GM19043 (cell line): ENCODE results near the gene EPDR1.
A peak's percentile ranks its signal among the peaks of the same experiment; 100 is the strongest.

Source experiments
- ATAC-seq: cut with Tn5 transposase; IDR thresholded peaks from one replicate; pipeline ENCODE4 v1.9.1; 2021; ENCODE audit warnings: low read depth; ENCODE audit not compliant: unreplicated experiment

EPDR1 gene

GRCh38 chr7:37920305-37920848 is at the start of gene EPDR1:
Gene EPDR1 (plus strand): TSS chr7:37920640. CDS start chr7:37920940, 300 bp downstream.
- ATAC-seq, result peak; percentile 29

DNA sequence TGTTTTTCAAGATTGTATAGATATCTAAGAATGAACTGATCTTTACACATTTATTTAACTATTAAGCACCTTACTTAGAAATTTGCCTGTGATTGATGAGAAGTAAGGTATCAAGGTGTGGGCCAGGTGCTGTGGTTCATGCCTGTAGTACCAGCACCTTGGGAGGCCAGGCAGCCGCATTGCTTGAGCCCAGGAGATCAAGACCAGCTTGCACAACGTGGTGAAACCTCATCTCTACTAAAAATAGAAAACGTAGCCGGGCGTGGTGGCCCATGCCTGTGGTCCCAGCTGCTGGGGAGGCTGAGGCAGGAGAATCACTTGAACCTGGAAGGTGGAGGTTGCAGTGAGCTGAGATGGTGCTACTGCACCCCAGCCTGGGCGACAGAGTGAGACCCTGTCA is 38.4 kb upstream of the EPDR1 start:
- no peak for ATAC-seq

- no peak for ATAC-seq
These were observed 27.1 kb upstream of the EPDR1 start for GRCh38 chr7:37893359-37893758.

DNA sequence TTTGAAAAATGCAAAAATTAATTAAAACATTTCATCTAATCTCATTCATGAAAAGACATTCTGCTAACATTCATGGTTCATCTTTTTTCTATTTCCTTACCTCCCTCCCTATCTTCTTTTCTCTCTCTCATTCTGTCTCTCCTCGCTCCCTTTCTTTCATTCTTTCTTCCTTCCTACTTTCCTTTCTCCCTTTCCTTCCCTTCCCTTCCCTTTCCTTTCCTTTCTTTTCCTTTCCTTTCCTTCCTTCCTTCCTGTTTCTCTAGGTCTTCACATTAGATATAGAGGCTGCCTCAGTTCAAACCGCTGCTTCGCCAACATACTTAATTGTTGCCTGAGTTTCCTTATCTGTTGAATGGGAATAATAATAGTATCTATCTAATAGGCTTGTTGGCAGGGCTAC is 25.8 kb upstream of the EPDR1 start:
- no peak for ATAC-seq

DNA sequence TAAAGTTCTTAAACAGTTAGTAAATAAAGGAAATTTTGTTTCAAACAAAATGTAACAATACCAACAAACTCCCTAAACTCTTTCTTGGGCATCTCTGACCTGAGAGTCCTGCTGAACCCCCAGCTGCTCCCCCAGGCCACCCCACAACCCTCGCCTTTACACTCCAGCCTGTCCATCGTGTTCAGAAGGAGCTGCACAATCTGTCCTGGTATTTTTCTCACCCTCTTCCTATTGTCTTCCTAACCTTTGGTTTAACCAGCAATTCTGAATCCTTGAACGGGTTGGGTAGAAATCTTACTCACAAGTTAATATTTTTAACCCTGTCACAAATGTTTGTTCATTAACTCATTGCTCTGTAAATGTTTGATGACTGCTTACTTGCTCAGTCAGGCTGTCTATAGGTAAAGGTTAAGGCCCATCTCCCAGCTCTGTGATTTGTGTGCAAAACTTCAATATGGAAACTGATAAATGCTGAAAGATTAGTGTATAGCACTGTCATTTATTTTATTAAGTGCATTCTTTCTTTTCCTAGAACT is 20.7 kb upstream of the EPDR1 start:
- no peak for ATAC-seq

GRCh38 chr7:37901236-37901827 is 19.1 kb upstream of the EPDR1 start:
- ATAC-seq, result no peak

DNA sequence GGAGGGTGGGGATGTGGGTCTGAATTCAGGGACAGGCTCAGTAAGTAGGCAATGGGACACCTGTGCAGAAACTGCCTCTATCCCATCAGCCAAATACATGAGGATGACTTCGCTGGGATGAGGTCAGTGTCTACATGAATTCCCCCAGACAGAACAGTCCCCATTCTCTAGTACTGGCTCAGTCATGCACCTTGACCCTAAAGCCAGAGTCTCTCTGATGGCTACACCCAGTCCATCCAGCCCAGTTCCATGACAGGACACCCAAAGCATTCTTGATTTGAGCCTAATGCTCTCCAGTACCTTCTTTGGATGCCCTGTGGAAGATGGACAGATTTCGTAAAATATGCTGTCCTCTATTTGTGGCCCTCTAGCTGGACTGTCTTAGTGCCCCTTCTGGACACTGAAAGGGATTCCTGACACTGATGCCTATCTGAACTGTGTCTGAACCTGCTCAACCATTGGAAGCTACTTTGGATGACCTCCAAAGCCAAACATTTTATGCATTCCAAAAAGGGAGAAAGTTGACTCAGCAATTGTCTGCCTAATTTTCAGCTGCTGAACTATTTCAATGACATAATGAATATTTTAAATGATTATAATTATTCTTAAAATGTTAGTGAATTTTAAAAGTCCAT is 18.4 kb upstream of the EPDR1 start:
- no peak for ATAC-seq

DNA sequence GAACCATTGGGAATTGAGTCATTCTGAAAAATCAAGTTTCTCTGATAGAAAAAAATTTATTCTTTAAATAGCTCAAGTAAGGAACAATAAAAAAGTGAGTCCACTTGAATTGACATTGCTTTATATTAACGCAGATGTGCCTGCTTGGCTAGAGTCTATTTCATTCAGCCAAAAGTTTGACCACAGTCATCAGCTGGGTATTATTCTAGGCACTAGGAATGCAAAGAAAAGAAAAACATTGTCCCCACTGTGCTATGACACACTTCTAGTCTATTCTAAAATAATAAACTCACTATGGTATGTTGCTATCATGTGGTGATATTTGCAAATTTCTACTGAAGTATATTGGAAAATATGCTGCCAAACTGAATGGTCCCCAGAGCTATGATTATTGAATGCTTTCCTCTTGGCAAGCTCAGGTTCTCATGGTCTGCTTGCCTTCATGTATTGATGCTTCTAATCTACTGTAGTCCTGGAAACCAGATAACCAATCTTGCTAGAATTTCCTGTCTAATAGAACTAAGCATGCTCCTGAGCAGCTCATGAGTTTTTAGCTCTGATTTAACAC is 12.1 kb upstream of the EPDR1 start:
- no peak for ATAC-seq

- no peak for ATAC-seq
These were observed 7.7 kb upstream of the EPDR1 start for GRCh38 chr7:37912756-37913155.

DNA sequence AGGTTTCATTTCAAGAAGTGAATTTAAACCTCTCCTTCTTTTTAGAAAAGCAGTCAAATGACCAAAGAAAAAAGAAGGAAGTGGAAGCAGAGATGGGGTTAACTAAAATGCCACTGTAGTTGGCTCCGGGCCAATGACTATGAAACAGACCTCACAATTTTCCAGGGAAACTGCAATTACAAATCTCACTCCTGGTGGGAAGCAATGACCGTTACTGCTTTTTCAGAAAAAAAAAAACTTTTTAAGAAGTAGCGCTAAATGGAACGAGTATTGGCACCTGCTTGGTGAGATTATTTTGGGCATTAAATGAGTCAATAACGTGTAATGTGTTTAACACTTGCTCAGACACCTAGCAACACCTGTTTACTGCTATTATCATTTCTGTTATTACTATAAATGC is 5.0 kb upstream of the EPDR1 start:
- ATAC-seq, result no peak

DNA sequence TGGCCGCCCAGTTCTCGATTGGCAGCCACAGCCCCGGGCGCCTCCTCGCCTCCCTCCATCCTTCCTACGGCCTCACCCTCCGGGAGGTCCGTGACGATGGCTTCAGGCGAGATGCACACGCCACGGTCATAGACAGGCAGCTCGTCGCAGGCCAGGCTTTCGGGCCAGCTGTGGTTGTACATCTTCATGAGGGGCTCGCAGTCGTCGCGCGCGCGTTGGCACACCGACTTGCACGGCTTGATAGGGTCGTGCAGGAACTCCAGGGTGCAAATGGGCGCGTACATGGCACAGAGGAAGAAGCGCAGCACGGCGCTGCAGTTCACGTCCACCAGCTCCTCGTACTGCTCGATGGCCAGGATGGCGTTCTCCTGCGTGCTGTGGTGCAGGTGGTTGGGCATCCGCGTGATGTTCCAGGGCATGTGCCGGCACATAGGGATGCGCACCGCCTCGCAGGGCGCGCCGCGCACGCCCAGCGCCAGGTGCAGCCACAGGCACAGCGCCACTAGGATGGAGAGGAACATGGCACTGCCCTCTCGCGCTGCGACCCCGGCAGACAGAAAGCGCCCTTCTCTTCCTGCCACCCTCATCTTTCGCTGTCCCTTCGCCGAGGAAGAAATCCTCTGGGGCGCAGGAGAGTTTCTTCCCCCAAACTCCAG is 4.3 kb upstream of the EPDR1 start:
- ATAC-seq, result no peak

DNA sequence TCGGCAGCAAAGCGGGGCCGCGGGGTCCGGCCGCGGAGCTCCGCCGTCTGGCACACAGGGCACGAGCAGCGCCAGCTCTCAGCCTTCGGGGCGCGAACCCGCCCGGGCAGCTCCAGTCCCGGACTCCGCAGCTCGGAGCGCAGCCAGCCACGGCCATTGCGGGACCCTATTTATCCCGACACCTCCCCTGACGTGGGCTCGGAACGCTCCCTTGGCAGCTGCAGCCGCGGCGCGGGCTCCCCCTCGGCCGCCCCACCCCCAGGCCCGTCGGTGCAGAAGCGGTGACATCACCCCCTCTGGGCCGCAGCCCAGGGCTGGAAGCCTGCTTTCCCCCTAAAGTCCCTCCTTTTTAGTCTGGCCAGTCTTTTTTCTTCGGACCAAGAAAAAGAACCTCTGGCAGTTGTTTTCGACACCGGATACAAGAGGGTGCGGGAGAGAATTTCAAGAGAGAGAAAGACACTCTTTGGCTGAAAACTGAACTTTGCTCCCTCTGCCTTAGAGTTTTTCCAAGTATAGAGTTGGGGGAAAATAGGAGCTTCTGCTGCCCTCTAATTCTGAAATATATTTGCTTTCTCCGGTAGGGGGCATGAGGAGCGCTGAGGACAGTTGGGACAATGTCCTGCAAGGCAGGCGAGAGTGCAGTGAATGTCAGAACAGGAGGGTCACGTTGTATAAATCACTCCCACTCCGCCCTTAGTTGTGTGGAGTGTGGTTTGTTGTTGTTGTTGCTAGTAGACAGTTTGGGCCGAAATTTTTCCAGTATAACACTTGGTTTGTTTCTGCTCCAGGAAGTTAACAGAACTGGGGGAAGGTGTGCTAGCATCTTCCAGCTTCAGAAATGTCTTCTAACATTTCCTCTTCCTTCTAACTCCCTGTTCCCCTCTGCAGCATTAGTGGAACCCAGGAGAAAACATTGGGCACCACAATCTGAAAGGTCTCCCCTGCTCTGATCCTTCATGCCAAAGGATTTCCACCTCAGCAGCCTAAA is 3.5 kb upstream of the EPDR1 start, which contains the start of gene SFRP4:
TSS of gene SFRP4 (minus strand) at position 145 of the 988 bp plus-strand sequence. CDS start 280 bp downstream, outside the sequence.
- peak; percentile 41 for ATAC-seq

GRCh38 chr7:37918526-37918925 is 1.9 kb upstream of the EPDR1 start:
- no peak for ATAC-seq

DNA sequence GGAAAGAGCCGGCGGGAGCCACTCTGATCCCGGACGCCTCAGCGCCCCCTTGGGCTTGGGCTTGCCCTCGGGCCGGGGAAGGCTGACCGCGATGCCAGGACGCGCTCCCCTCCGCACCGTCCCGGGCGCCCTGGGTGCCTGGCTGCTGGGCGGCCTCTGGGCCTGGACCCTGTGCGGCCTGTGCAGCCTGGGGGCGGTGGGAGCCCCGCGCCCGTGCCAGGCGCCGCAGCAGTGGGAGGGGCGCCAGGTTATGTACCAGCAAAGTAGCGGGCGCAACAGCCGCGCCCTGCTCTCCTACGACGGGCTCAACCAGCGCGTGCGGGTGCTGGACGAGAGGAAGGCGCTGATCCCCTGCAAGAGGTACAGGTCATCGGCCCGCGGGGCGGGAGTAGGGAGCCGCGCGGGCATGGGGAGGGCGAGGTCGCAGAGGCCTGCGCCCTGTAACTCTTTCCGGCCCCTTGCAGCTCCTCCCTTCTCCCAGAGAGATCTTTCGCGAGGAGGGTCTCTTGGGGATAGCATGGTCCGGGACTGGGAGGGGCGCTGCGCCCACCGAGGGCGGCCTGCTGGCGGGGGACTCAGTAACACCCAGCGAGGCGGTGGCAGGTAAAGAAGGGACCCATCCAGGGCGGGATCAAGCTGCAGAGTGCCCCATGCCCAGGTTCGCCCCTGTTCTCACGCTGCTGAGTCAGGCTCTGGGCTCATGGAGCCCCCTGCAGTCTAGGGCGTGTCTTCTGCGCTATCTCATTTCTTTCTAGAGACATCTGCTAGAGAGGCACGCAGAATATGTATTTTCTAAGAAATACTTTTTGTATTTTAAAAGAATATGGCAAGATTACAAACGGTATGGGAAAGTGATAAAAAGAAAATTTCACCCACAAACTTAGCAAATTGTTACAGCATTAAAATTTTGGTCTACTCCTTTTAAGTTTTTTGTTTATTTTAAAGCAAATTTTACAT is 687 bp downstream of the EPDR1 start:
- peak; percentile 56 for ATAC-seq

- no peak for ATAC-seq
These were observed 1.4 kb downstream of the EPDR1 start for GRCh38 chr7:37921876-37922275.

- ATAC-seq, result no peak
These were observed 3.6 kb downstream of the EPDR1 start for GRCh38 chr7:37923996-37924395.

GRCh38 chr7:37924491-37925041 is 4.1 kb downstream of the EPDR1 start:
- no peak for ATAC-seq

DNA sequence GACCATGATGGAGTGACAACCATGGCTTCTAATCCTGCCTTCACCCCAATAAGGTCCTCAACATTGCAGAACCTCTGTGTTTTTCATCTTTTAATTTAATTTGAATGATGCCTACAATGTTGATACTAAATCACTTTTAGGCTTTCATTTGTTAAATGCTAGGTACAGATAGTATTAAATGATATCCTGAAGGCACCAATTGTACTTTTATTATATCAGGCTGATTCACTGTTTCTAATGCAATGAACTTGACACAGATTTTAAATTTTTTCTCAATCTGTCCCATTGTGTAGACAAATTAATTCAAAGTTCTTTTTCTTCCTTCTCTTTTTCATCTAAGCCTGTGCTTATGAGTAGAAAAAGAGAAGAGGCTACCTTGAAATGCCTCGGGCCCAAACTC is 5.2 kb downstream of the EPDR1 start:
- ATAC-seq, result no peak
